ENCODE results near the gene ESF1. TPM values are rescaled to one million over a fixed set of nuclear protein-coding genes. Genes with fewer than 3 reads are reported as not detected.
"Not testable (repeated sequence)": the region's sequence is repeated elsewhere in the genome, so short reads cannot be mapped to it uniquely, and the experiment has no call there.

The ESF1 gene
- total RNA-seq, 1 experiment from 2014 or later, result 21.2 TPM

DNA sequence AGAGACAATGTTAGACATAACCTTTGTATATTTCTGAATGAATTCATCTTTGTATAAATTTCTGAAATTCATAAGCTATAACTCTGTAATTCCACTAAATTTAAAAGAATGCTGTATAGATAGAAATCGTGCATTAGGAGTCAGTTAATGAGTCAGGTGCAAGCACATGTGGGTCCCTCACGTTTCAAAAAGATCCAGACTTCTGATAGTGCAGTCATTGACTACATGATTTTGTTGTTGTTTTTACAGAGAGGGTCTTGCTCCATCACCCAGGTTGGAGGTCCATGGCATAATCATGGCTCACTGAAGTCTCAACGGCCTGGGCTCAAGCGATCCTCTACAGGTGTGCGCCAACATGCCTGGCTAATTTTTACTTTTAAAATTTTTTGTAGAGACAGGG is 14.6 kb downstream of the ESF1 start:
- BruUV-seq (replicated peaks), result no TSS peak
- peaks cover 5% of the 10 kb centered on the region for H3K4me1 Mint-ChIP-seq (ENCODE audit: insufficient read depth, unreplicated experiment)
- ChIA-PET CTCF (interaction anchor here (0.6 to 4.3 kb wide), 10 partner anchors 16 to 806 kb away, joined by 3 to 31 read pairs (median 6); no protein-coding TSS in a partner anchor), POLR2A (interaction anchor here (0.7 to 8.6 kb wide), 2 partner anchors 14 to 15 kb away, joined by 4 to 81 read pairs; partner anchors contain the start of genes ESF1 and NDUFAF5)
- peaks cover 9% of the 10 kb centered on the region for H3K9me3 Mint-ChIP-seq (ENCODE audit: unreplicated experiment)
- DNase-seq (ENCODE audit: unreplicated experiment), result no peak
- TF ChIP-seq, protein P1, sequence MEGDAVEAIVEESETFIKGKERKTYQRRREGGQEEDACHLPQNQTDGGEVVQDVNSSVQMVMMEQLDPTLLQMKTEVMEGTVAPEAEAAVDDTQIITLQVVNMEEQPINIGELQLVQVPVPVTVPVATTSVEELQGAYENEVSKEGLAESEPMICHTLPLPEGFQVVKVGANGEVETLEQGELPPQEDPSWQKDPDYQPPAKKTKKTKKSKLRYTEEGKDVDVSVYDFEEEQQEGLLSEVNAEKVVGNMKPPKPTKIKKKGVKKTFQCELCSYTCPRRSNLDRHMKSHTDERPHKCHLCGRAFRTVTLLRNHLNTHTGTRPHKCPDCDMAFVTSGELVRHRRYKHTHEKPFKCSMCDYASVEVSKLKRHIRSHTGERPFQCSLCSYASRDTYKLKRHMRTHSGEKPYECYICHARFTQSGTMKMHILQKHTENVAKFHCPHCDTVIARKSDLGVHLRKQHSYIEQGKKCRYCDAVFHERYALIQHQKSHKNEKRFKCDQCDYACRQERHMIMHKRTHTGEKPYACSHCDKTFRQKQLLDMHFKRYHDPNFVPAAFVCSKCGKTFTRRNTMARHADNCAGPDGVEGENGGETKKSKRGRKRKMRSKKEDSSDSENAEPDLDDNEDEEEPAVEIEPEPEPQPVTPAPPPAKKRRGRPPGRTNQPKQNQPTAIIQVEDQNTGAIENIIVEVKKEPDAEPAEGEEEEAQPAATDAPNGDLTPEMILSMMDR (IDR thresholded peaks at IDR 0.05; ENCODE audit: unreplicated experiment), result no peak
- H3K27ac Mint-ChIP-seq (ENCODE audit: low read depth, unreplicated experiment), result no peak overlapping the region
- H3K36me3 Mint-ChIP-seq (ENCODE audit: insufficient read depth, unreplicated experiment), result peaks cover 99% of the 10 kb centered on the region
- H3K27me3 Mint-ChIP-seq (ENCODE audit: insufficient read depth, unreplicated experiment), result no peaks in the 10 kb centered on the region
- intact Hi-C loops (cut with micrococcal nuclease), result loop anchor here (10.0 kb wide), 2 partner anchors 135 to 225 kb away; partner anchors contain the start of gene TASP1
- H3K4me3 Mint-ChIP-seq (ENCODE audit: unreplicated experiment), result no peak overlapping the region

DNA sequence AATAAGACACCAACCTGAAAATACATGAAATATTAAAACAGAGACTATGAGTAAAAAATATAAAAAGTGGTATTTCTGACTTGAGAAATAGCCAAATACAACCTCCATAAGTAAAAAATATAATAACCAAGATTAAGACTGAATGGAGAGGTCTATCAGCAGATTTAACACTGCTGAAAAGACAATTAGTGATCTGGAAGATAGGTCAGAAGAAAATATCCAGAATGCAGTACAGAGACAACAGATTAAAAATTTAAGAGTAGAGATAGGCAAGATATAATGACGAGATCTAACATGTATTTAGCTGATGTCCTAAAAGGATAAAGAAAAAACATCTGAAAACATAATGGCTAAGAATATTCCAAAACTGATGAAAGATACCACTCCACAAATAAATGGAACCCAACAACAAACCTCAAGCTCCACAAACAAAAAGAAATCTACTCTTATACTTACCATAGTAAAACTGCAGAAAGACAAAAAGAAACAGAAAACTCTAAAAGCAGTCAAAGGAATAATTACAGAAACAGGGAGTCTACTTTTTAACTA is 18.8 kb downstream of the ESF1 start:
- H3K4me1 Mint-ChIP-seq (ENCODE audit: insufficient read depth, unreplicated experiment), result no peaks in the 10 kb centered on the region
- no peak overlapping the region for H3K4me3 Mint-ChIP-seq (ENCODE audit: unreplicated experiment)
- H3K9me3 Mint-ChIP-seq (ENCODE audit: unreplicated experiment), result peaks cover 9% of the 10 kb centered on the region
- POLR2A ChIA-PET, result interaction anchor here (0.6 to 1.8 kb wide), 3 partner anchors 10 to 158 kb away, joined by 3 to 5 read pairs (median 3); no protein-coding TSS in a partner anchor
- intact Hi-C loops (cut with micrococcal nuclease), result no loop called here
- H3K36me3 Mint-ChIP-seq (ENCODE audit: insufficient read depth, unreplicated experiment), result peaks cover 86% of the 10 kb centered on the region
- CTCF ChIA-PET, result interaction anchor here (0.6 to 1.3 kb wide), 3 partner anchors 13 to 224 kb away, joined by 3 to 4 read pairs (median 3); no protein-coding TSS in a partner anchor
- TF ChIP-seq, protein P1 (IDR thresholded peaks at IDR 0.05; ENCODE audit: unreplicated experiment), result no peak
- no peak overlapping the region for H3K27ac Mint-ChIP-seq (ENCODE audit: low read depth, unreplicated experiment)
- no peaks in the 10 kb centered on the region for H3K27me3 Mint-ChIP-seq (ENCODE audit: insufficient read depth, unreplicated experiment)
- no TSS peak for BruUV-seq (replicated peaks)
- no peak for DNase-seq (ENCODE audit: unreplicated experiment)

DNA sequence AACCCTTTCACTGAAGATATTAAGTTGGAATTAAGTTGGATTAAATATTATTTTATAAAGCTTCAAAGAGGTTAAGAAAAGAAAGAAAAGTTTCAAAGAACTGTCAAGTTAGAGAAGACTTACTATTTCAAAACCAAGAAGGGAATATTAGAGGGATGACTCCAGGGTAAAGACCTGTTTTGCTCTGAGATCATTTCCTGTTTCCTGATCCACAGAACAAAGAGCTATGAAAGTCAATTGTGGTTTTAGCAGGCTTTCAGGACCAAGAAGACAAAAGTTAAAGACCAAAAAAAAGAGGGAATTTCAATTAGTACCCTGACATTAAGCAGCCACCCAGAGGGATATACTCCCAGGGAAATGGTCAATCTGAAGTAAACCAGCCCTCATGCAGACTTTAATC is 19.4 kb downstream of the ESF1 start:
- CTCF ChIA-PET, result interaction anchor here (0.6 kb wide), 3 partner anchors 462 to 801 kb away, joined by 3 to 4 read pairs (median 3); no protein-coding TSS in a partner anchor
- no peaks in the 10 kb centered on the region for H3K27me3 Mint-ChIP-seq (ENCODE audit: insufficient read depth, unreplicated experiment)

DNA sequence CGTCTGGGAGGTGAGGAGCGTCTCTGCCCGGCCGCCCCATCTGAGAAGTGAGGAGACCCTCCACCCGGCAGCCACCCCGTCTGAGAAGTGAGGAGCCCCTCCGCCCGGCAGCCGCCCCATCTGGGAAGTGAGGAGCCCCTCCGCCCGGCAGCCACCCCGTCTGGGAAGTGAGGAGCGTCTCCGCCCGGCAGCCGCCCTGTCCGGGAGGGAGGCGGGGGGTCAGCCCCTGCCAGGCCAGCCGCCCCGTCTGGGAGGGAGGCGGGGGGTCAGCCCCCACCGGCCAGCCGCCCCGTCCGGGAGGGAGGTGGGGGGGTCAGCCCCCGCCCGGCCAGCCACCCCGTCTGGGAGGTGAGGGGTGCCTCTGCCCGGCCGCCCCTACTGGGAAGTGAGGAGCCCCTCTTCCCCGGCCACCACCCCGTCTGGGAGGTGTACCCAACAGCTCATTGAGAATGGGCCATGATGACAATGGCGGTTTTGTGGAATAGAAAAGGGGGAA is 24.2 kb downstream of the ESF1 start:
- CTCF ChIA-PET; H3K27ac Mint-ChIP-seq (ENCODE audit: low read depth, unreplicated experiment); H3K27me3 Mint-ChIP-seq (ENCODE audit: insufficient read depth, unreplicated experiment); H3K9me3 Mint-ChIP-seq (ENCODE audit: unreplicated experiment); H3K4me3 Mint-ChIP-seq (ENCODE audit: unreplicated experiment); H3K4me1 Mint-ChIP-seq (ENCODE audit: insufficient read depth, unreplicated experiment); intact Hi-C loops (cut with micrococcal nuclease); DNase-seq (ENCODE audit: unreplicated experiment); POLR2A ChIA-PET; BruUV-seq (replicated peaks): not testable (repeated sequence)
- peaks cover 68% of the 10 kb centered on the region for H3K36me3 Mint-ChIP-seq (ENCODE audit: insufficient read depth, unreplicated experiment)

More for the DNA sequence above, 19.4 kb downstream of the ESF1 start:
- no TSS peak for BruUV-seq (replicated peaks)
- intact Hi-C loops (cut with micrococcal nuclease), result no loop called here
- TF ChIP-seq, protein P1 (IDR thresholded peaks at IDR 0.05; ENCODE audit: unreplicated experiment), result no peak
- no peak for DNase-seq (ENCODE audit: unreplicated experiment)
- POLR2A ChIA-PET, result interaction anchor here (0.7 kb wide), 1 partner anchor 121 kb away, joined by 3 read pairs; no protein-coding TSS in a partner anchor
- Mint-ChIP-seq H3K4me3 (ENCODE audit: unreplicated experiment) (no peak overlapping the region), H3K4me1 (ENCODE audit: insufficient read depth, unreplicated experiment) (no peaks in the 10 kb centered on the region), H3K9me3 (ENCODE audit: unreplicated experiment) (peaks cover 9% of the 10 kb centered on the region), H3K27ac (ENCODE audit: low read depth, unreplicated experiment) (no peak overlapping the region), H3K36me3 (ENCODE audit: insufficient read depth, unreplicated experiment) (peaks cover 79% of the 10 kb centered on the region)
